Measurements from ENCODE around the gene PGLYRP2.

The PGLYRP2 gene

DNA sequence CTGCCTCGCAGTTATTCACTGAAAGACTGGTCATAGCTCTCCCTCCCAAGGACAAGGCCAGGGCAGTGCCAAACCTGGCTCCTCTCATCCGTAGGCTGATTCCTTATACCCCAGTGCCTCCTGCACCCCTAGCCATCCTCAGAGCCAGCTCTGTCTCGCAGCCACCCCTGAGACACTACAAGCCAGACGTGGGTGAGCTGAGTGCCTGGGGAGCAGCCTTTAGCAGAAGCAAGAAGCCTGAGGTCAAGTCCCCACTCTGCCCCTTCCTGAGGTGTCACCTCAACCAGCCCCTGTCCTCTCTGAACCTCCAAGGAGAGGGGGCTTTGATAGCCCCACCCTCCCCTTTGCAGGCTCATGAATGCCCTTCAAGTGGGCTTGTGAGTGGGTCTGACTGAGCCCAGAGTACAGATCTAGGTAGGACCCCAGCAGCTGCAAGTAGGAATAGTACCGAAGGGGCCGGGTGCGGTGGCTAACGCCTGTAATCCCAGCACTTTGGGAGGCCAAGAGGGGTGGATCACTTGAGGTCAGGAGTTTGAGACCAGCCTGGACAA, 45.7 kb downstream of the PGLYRP2 start:
- peak; percentile 2; the same call in 1 of the 3 replicates for ATAC-seq (ENCODE audit: insufficient read depth, low read depth)
- TF ChIP-seq EZH2 (IDR thresholded peaks at IDR 0.05; ENCODE audit: borderline replicate concordance, low read depth, low read length, severe bottlenecking) (no peak), CTCF (IDR thresholded peaks at IDR 0.05; ENCODE audit: borderline replicate concordance, extremely low read depth, low read length, poor library complexity, severe bottlenecking) (no peak)
- peak overlapping the region; percentile 70 for H2AFZ ChIP-seq (ENCODE audit: low read depth, low read length)
- no peak for DNase-seq
- H3K27me3 ChIP-seq (ENCODE audit: insufficient read depth, low read length, poor library complexity) = no peaks in the 10 kb centered on the region
- no peaks in the 10 kb centered on the region for H3K9me3 ChIP-seq (ENCODE audit: insufficient read depth, low read length, severe bottlenecking)
- H3K36me3 ChIP-seq (ENCODE audit: insufficient read depth, low read length) = peaks cover 25% of the 10 kb centered on the region
- peaks cover 37% of the 10 kb centered on the region for H3K4me1 ChIP-seq (ENCODE audit: insufficient read depth, low read length)
- peaks cover 32% of the 10 kb centered on the region for H4K20me1 ChIP-seq (ENCODE audit: insufficient read depth, low read length)
- peak overlapping the region in 1 of 2 experiments; percentile 72; a peak in 3 of 4 replicates for H3K4me3 ChIP-seq (ENCODE audit: low read depth in 1 of 2, low read length in 2 of 2)
- H3K9ac ChIP-seq (ENCODE audit: low read depth, low read length) = peak overlapping the region; percentile 72
- H3K79me2 ChIP-seq (ENCODE audit: insufficient read depth, low read length) = peaks cover 43% of the 10 kb centered on the region
- peak overlapping the region; percentile 87 for H3K27ac ChIP-seq (ENCODE audit: low read length)
- peak overlapping the region; percentile 74 for H3K4me2 ChIP-seq (ENCODE audit: insufficient read depth, low read length)

- Histone ChIP-seq H3K4me3 (ENCODE audit: low read depth in 1 of 2, low read length in 2 of 2) (peak overlapping the region; percentile 68 to 72), H4K20me1 (ENCODE audit: insufficient read depth, low read length) (peaks cover 38% of the 10 kb centered on the region), H3K79me2 (ENCODE audit: insufficient read depth, low read length) (peaks cover 49% of the 10 kb centered on the region), H3K9me3 (ENCODE audit: insufficient read depth, low read length, severe bottlenecking) (no peaks in the 10 kb centered on the region), H3K4me2 (ENCODE audit: insufficient read depth, low read length) (peak overlapping the region; percentile 74), H3K27ac (ENCODE audit: low read length) (peak overlapping the region; percentile 87), H3K36me3 (ENCODE audit: insufficient read depth, low read length) (peaks cover 32% of the 10 kb centered on the region), H3K9ac (ENCODE audit: low read depth, low read length) (peak overlapping the region; percentile 72), H3K27me3 (ENCODE audit: insufficient read depth, low read length, poor library complexity) (no peaks in the 10 kb centered on the region), H3K4me1 (ENCODE audit: insufficient read depth, low read length) (peaks cover 40% of the 10 kb centered on the region), H2AFZ (ENCODE audit: low read depth, low read length) (peak overlapping the region; percentile 70)
- no peak for TF ChIP-seq EZH2 (IDR thresholded peaks at IDR 0.05; ENCODE audit: borderline replicate concordance, low read depth, low read length, severe bottlenecking)
- no peak for TF ChIP-seq CTCF (IDR thresholded peaks at IDR 0.05; ENCODE audit: borderline replicate concordance, extremely low read depth, low read length, poor library complexity, severe bottlenecking)
- ATAC-seq (ENCODE audit: insufficient read depth, low read depth) (peak; percentile 73), DNase-seq (peak; percentile 95)
Observed at GRCh38 chr19:15432629-15433518, 46.4 kb downstream of the PGLYRP2 start.

DNA sequence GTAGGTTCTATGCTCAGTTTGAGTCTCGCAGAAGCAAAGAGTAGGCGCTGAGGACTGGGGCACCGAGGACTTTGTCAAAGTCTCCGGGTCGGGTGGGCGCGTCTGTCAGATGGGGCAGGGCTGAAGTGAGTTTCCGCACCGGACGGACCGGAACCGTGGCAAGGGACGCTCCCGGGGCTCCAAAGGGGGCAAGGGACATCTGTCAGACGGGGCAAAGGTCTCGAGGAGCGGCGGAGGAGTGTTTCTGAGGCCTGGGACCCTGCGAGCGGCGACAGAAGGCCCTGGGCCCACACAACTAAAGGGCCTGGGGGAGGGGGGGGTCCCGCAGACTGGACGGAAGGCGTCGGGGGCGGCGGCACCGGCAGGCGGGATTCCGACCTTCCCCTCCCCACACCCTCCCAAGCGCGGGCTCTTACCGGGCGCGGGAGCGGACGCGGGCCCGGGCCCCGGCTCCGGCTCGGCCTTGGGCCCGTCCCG, 47.2 kb downstream of the PGLYRP2 start:
- ATAC-seq (ENCODE audit: insufficient read depth, low read depth) (peak; percentile 21; the same call in 2 of the 3 replicates), DNase-seq (peak; percentile 42)
- no peaks in the 10 kb centered on the region for H3K27me3 ChIP-seq (ENCODE audit: insufficient read depth, low read length, poor library complexity)
- TF ChIP-seq EZH2 (IDR thresholded peaks at IDR 0.05; ENCODE audit: borderline replicate concordance, low read depth, low read length, severe bottlenecking) = no peak
- TF ChIP-seq CTCF (IDR thresholded peaks at IDR 0.05; ENCODE audit: borderline replicate concordance, extremely low read depth, low read length, poor library complexity, severe bottlenecking) = no peak
- H3K9me3 ChIP-seq (ENCODE audit: insufficient read depth, low read length, severe bottlenecking) = no peaks in the 10 kb centered on the region
- H4K20me1 ChIP-seq (ENCODE audit: insufficient read depth, low read length) = peaks cover 45% of the 10 kb centered on the region
- H3K79me2 ChIP-seq (ENCODE audit: insufficient read depth, low read length) = peaks cover 55% of the 10 kb centered on the region
- H3K27ac ChIP-seq (ENCODE audit: low read length) = peak overlapping the region; percentile 86
- peak overlapping the region; percentile 89 for H3K9ac ChIP-seq (ENCODE audit: low read depth, low read length)
- peaks cover 40% of the 10 kb centered on the region for H3K36me3 ChIP-seq (ENCODE audit: insufficient read depth, low read length)
- peak overlapping the region; percentile 93 for H3K4me2 ChIP-seq (ENCODE audit: insufficient read depth, low read length)
- peak overlapping the region; percentile 74 for H2AFZ ChIP-seq (ENCODE audit: low read depth, low read length)
- peak overlapping the region; percentile 75 to 92 for H3K4me3 ChIP-seq (ENCODE audit: low read depth in 1 of 2, low read length in 2 of 2)
- peaks cover 40% of the 10 kb centered on the region for H3K4me1 ChIP-seq (ENCODE audit: insufficient read depth, low read length)
